ENCODE data around the gene KLHL41.

DNA sequence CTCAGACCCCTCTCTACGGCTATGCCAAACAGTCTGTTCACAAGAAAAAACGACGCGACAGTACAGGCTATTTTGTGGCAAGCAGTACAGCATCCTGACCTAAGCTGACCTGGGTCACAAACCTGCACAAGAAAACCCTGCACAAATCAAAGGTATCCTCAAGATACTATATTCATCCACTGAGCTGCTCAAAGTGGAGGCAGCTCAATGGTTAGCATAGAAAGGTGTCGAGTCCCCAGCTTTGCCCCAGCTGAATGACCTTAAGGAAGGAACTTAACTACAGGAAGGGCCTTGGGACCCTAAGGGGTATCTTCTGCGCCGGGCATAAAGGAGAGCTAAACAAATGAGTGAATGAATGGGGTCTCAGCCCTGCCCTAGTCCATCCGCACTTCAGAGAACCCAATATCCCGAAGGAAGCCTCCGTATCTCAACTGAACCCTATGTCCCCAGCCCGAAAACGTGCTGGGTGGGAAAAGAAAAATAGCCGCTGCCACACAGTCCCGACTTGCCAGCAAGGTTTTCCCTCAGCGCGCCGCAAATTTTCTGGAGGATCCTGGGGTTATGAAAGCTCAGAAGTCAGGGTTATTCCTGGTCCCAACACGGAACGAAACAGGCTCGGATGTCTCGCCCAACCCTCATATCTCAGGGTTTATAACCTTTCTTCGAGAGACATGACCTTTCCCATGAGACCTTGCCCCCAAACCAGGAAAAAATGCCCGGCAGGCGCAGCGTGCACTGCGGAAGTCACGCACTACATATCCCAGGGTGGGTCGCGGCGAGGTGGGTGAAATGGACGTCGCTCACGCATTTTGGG lies 63.9 kb downstream of the KLHL41 start, which contains the start of gene FASTKD1:
- TF ChIP-seq CTCF (IDR thresholded peaks at IDR 0.05; ENCODE audit: low read length) (no peak), EZH2 (optimal IDR thresholded peaks at IDR 0.05; ENCODE audit: low read depth, low read length) (no peak)
